Stimulated activated CD8-positive, alpha-beta memory T cell treated with anti-CD3 and anti-CD28 coated beads, Interleukin-12 subunit alpha, Interleukin-12 subunit beta, amount 100 ng/mL, for 4 hours (primary cell): ENCODE results near the gene MUC6.

Source experiments
- DNase-seq: peaks from one replicate; pipeline ENCODE4 v3.0.0-alpha.2; 2020; ENCODE audit warnings: low read depth

The MUC6 gene

GRCh38 chr11:1037506-1038055 is 1.1 kb upstream of the MUC6 start:
- no peak for DNase-seq

- no peak for DNase-seq
These were observed 413 bp upstream of the MUC6 start for GRCh38 chr11:1036931-1037330.

GRCh38 chr11:1035577-1036283 is 788 bp downstream of the MUC6 start:
- DNase-seq = no peak

- no peak for DNase-seq
These were observed 1.8 kb downstream of the MUC6 start for GRCh38 chr11:1034456-1035295.

GRCh38 chr11:1034001-1034400 is 2.5 kb downstream of the MUC6 start:
- no peak for DNase-seq

- DNase-seq = no peak
These were observed 3.3 kb downstream of the MUC6 start for GRCh38 chr11:1033016-1033798.

- no peak for DNase-seq
These were observed 4.1 kb downstream of the MUC6 start for GRCh38 chr11:1032310-1032891.

GRCh38 chr11:1031121-1031899 is 5.2 kb downstream of the MUC6 start:
- no peak for DNase-seq

GRCh38 chr11:1030556-1030955 is 6.0 kb downstream of the MUC6 start:
- no peak for DNase-seq

GRCh38 chr11:1030086-1030485 is 6.4 kb downstream of the MUC6 start:
- no peak for DNase-seq

- DNase-seq = no peak
These were observed 6.9 kb downstream of the MUC6 start for GRCh38 chr11:1029654-1030053.

- DNase-seq = no peak
These were observed 7.5 kb downstream of the MUC6 start for GRCh38 chr11:1029051-1029450.

GRCh38 chr11:1028616-1029015 is 7.9 kb downstream of the MUC6 start:
- no peak for DNase-seq

GRCh38 chr11:1028291-1028540 is 8.3 kb downstream of the MUC6 start:
- no peak for DNase-seq

- no peak for DNase-seq
These were observed 8.8 kb downstream of the MUC6 start for GRCh38 chr11:1027483-1028290.

- DNase-seq = no peak
These were observed 9.7 kb downstream of the MUC6 start for GRCh38 chr11:1026641-1027482.

- DNase-seq = no peak
These were observed 10.4 kb downstream of the MUC6 start for GRCh38 chr11:1026163-1026450.

GRCh38 chr11:1025410-1026162 is 10.9 kb downstream of the MUC6 start:
- no peak for DNase-seq
